ENCODE data around the gene GLTPD2.

The GLTPD2 gene

DNA sequence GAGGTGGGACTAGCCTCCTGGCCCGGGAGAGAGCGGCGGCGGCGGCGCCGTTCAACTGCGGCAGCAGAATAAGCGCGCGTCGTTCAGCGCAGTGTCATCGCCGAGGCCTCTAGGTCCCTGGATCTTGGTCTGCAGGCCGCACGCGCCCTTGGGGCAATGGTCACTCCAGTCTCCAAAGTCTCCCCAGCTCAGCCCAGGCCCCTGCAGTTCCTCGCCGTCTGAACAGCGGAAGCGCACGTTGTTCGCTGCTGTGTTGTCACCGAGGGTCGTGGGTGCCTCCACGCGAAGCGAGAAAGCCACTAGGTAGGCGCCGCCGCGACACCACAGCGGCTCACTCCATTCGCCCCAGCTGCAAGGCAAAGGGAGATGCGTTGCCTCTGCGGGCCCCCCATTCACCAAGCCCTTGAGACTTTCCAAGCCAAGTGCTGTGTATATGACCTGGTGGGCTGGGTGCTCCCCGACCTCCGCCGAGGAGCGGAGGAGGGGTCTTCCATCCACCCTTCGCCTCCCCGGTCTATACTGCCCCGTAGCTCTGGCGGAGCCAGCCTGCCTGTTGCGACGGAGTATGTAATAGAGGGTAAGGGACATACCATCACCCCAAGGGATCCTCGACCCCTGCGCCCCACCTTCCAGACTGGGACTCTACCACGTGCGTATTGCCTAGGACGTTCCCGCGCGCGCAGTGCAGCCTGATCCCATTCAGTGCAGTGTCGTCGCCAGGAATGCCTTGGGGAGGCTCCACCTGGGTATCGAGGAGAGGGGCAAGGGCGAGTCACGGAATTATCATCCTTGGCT is 3.3 kb upstream of the GLTPD2 start:
- no peak for DNase-seq
- TF ChIP-seq POLR2A (IDR thresholded peaks at IDR 0.05; ENCODE audit: low read length) = no peak
- no peak for TF ChIP-seq GATA1 (IDR thresholded peaks at IDR 0.05; ENCODE audit: low read depth, low read length)

DNA sequence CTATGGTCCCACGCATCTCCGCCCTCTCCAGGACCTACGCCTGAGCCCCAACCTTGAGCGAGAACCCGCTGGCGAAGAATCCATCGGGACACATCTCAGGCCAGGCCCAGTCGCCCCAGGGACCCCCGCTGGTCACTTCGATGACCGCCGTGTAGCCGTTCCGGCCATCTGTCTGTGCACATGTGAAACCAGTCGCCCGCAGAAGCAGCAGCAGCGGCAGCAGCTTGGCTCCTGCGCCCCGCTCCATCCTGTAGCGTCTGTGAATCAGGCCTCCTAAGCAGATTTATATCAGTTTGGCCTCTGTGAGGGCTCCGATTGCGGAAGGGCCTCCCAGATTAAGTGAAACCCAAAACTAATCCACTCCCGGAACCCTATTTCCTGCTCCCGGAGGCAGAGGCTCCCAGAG is 2.7 kb upstream of the GLTPD2 start, which contains the start of gene VMO1:
Gene VMO1, minus strand, starts transcription at position 259 of the 406 bp plus-strand sequence. Its CDS starts 12 bp downstream, at position 247.
- no peak for DNase-seq

DNA sequence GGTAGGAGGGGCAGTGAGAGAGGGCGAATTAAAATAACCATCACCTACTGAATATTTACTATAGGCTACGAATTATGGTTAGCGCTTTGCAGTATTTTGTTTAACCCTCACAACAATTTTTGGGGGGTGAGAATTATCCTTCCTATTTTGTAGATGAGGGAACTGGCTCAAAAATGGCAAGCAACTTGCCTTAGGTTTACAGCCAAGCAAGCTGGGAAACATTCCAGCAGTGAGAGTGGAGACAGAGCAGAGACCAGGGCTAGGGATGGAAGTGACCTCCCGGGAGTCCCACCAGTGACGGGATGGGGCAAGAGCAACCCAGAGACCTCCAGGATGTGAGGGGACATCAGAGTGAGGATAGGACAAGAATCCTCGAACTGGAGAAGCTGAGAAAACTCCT is 2.2 kb upstream of the GLTPD2 start:
- DNase-seq = no peak

More for the DNA sequence above, 2.7 kb upstream of the GLTPD2 start, which contains the start of gene VMO1:
- TF ChIP-seq POLR2A (IDR thresholded peaks at IDR 0.05; ENCODE audit: low read length) (no peak), GATA1 (IDR thresholded peaks at IDR 0.05; ENCODE audit: low read depth, low read length) (no peak)

DNA sequence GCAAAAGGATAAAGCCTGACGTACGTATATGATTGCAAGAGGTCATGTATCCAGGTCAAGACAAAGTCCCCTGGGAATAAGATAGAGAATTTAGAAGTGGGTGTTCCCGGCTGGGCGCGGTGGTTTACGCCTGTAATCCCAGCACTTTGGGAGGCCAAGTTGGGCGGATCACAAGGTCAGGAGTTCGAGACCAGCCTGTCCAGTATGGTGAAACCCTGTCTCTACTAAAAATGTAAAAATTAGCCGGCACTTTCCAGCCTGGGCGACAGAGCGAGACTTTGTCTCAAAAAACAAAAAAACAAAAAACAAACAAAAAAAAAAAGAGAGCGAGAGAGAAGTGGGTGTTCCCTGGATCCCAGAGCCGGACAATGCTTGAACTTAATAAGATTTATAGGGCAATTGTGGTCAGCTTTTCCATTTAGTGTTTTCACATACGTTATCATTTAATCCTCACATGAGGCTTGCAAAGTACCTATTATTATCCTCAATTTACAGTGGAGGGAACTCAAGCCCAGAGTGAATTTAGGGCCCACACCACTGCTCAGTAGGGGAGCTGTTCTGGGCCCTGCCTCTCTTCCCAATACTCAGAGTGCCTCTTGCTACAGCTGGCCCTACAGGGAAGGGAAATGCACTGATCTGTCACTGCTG is 481 bp upstream of the GLTPD2 start:
- DNase-seq = no peak

More for the DNA sequence above, 2.2 kb upstream of the GLTPD2 start:
- TF ChIP-seq GATA1 (IDR thresholded peaks at IDR 0.05; ENCODE audit: low read depth, low read length) = no peak

DNA sequence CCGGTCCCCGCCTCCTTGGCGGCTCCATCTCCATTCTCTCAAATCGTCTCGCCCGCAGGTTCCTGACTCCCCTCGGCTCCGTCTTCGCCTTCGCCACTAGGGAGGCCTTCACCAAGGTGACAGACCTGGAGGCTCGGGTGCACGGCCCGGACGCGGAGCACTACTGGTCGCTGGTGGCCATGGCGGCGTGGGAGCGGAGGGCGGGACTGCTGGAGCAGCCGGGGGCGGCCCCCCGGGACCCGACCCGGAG is 862 bp downstream of the GLTPD2 start:
- DNase-seq = no peak
- TF ChIP-seq POLR2A (IDR thresholded peaks at IDR 0.05; ENCODE audit: low read length) (no peak), GATA1 (IDR thresholded peaks at IDR 0.05; ENCODE audit: low read depth, low read length) (no peak)

More for the DNA sequence above, 481 bp upstream of the GLTPD2 start:
- TF ChIP-seq POLR2A (IDR thresholded peaks at IDR 0.05; ENCODE audit: low read length) (no peak), GATA1 (IDR thresholded peaks at IDR 0.05; ENCODE audit: low read depth, low read length) (no peak)

DNA sequence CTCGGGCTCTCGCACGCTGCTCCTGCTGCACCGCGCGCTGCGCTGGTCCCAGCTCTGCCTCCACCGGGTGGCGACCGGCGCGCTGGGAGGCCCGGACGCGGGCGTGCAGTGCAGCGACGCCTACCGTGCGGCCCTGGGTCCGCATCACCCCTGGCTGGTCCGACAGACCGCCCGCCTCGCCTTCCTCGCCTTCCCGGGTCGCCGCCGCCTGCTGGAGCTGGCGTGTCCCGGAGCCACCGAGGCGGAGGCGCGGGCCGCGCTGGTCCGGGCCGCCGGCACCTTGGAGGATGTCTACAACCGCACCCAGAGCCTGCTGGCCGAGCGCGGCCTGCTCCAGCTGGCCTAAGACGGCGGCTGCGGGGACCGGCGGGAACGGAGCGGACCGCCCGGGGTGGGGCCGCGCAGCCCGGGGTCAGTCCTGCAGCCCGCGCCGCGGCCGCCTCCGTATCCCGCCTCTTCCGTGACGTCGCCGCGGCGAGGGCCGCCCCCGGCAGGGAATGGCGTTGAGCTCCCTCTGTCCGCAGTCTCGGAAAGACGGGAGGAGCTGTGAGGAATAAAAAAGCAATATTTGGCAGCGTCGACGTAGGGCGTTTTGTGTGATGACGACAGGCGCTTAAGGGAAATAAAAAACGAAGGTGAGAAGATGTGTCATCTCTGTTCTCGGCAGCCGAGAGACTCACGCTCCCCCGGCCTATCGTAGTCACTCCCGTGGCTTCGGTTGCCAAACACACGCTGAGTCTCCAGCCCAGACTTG is 1.4 kb downstream of the GLTPD2 start:
- TF ChIP-seq GATA1 (IDR thresholded peaks at IDR 0.05; ENCODE audit: low read depth, low read length) = no peak
- peak; percentile 70 for TF ChIP-seq POLR2A (IDR thresholded peaks at IDR 0.05; ENCODE audit: low read length)
- peak; percentile 88 to 93 for DNase-seq

DNA sequence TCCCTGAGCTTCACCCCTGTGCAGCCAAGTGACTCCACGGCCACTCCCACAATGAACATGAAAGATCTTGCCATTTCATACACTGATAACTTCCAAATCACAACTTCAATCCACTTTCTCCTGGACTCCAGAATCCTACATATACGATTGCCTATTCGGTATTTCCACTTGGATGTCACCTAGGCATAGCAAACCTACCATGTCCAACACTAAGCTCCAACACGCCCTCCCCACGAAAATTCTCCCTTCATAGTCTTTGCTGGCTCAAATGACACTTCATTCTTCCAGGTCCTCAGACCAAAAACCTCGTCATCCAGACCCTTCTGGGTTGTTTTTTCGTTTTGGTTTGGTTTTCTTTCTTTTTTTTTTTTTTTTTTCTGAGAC is 1.9 kb downstream of the GLTPD2 start:
- TF ChIP-seq GATA1 (IDR thresholded peaks at IDR 0.05; ENCODE audit: low read depth, low read length) (no peak), POLR2A (IDR thresholded peaks at IDR 0.05; ENCODE audit: low read length) (no peak)

DNA sequence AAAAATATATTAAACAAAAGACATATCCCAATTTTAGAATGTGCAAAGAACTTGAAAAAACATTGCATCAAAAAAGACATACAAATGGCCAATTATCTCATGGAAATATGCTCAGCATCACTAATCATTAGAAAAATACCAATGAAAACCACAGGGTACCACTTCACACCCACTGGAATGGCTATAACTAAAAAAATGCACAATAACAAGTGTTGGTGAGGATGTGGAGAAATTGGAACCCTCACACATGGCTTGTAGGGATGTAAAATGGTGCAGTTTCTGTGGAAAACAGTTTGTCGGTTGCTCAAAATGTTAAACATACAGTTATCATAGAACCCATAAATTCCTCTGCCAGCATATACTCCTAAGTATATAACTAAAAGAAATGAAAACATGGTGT is 6.4 kb downstream of the GLTPD2 start:
- TF ChIP-seq GATA1 (IDR thresholded peaks at IDR 0.05; ENCODE audit: low read depth, low read length) (no peak), POLR2A (IDR thresholded peaks at IDR 0.05; ENCODE audit: low read length) (no peak)
- no peak for DNase-seq

More for the DNA sequence above, 1.9 kb downstream of the GLTPD2 start:
- DNase-seq = no peak

DNA sequence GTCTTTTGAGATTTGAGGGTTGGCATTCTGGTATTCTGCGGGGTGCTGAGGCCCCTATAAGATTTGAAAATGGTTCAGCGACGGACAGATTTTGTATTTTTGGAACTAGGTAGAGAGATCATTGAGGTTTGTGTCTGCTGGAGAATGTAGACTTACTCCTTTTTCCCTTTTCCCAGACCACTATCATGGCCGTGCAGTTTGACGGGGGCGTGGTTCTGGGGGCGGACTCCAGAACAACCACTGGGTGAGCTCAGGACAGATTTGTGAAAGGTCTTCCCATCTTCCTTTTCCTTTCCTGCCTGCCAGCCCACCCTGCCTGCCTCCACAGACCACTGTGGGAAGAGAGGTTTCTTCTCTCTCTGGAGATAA is 7.8 kb downstream of the GLTPD2 start:
- TF ChIP-seq GATA1 (IDR thresholded peaks at IDR 0.05; ENCODE audit: low read depth, low read length) (no peak), POLR2A (IDR thresholded peaks at IDR 0.05; ENCODE audit: low read length) (no peak)
- DNase-seq = peak; percentile 58 to 62

DNA sequence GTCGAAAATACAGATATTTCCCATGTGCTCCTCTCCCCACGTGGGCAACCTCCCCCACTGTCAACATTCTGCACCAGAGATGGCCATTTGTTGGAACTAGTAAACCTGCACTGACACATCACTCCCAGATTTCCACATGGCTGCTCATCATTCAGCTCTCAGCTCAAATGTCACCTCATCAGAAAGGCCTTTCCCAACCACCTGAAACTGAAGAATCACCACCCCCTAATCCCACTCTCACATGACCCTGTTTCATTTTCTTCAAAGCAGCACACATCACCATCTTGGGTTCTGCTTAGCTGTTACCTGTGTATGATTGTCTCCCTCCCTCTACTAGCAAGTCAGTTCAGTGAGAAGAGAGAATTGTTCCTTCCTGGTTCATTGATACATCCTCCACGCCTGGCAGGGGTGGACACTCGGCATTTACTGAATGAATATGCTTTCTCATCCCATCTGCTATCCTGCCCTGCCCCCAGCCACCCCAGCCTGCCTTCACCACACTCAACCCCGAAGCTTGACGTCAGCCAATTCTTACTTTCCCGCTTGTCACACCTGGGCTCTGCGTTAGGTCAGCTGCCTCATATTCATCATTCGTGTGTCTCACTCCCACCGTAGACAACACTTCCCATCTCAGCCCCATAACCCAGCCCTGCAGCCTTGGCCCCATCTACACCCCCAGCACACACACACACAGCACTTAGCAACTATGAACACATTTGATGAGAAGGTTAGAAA is 11.9 kb downstream of the GLTPD2 start:
- TF ChIP-seq GATA1 (IDR thresholded peaks at IDR 0.05; ENCODE audit: low read depth, low read length) = no peak
- no peak for TF ChIP-seq POLR2A (IDR thresholded peaks at IDR 0.05; ENCODE audit: low read length)
- DNase-seq = no peak

DNA sequence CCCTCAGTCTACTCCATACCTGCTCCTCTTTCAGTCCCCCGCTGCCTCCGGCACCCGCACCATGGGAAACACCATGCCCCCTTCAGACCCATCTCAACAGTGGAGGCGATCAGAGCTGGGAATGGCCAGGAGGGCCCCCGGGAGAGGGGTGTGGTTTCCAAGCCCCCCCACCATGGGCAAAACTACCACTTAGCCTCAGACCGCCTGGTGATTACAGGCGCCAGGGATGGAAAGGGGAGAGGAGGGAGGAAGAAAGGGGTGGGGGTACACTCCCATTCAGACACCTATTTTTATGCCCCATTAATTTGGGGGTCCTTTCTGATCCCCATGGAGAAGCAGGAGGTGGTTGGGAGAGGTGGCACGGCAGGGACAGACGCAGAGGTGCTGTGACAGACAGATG is 13.5 kb downstream of the GLTPD2 start, which contains the start of gene C17orf114:
Gene C17orf114, minus strand, starts transcription at position 101 of the 400 bp plus-strand sequence.
- no peak for DNase-seq
- TF ChIP-seq POLR2A (IDR thresholded peaks at IDR 0.05; ENCODE audit: low read length) = no peak

DNA sequence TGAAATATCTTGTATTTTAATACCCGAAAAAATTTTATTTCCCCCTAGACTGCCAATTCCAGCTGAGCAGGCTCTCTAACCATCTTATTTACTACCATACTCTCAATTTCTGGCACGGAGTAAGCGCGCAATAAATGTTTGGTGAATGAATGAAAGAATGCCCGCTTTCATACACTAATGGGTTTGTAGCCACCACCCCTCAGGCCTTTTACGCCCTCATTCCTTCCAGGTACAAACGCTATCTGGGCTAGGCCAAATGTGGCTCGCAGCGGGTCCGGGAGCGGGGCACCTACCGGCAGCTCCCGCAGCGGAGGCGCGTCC is 17.7 kb downstream of the GLTPD2 start:
- TF ChIP-seq GATA1 (IDR thresholded peaks at IDR 0.05; ENCODE audit: low read depth, low read length) (no peak), POLR2A (IDR thresholded peaks at IDR 0.05; ENCODE audit: low read length) (no peak)
- no peak for DNase-seq

DNA sequence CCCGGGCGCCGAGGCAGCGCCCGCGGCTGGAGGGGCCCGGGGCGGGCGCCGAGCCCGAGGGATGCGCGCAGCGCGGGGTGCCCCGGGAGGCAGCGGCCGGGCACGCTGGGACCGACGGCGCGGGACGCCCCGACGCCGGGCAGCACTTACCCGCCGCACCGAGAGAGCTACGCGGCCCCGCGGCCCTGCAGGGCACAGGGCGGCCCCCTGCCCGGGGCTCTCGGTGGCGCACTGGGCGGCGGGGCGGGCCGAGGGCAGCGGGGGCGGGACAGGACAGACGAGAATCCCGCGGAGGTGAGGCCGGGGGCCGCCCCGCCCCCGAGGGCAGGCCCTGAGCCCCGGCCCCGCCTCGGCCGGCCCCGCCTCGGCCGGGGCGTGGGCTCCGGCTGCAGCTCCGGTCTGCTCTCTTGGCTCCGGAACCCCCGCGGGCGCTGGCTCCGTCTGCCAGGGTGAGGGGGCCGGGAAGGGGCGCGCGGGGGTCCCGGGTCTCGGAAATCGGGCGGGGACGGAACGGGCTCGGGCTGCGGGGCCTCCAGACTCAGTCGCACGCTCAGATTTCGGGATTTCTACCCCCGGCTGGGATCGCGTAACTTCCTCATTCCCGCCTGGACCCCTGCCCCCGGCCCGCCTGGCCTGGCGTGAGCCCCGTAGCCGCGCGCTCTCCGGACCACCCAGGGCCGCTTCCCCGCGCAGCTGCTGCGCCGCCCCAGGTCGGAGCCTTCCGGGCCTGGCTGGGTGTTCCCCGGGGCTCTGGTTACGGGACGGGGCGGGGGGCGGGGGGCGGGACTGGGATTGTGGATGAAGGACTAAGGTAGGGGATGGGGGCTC is 18.2 kb downstream of the GLTPD2 start, which contains the start of gene PLD2:
Gene PLD2, plus strand, starts transcription at position 376 of the 828 bp plus-strand sequence. CDS start 621 bp downstream, outside the sequence.
- peak; percentile 81 to 86 for DNase-seq
- TF ChIP-seq POLR2A (IDR thresholded peaks at IDR 0.05; ENCODE audit: low read length) (no peak), GATA1 (IDR thresholded peaks at IDR 0.05; ENCODE audit: low read depth, low read length) (no peak)

Measured in erythroblast (primary cell).